GM12875 (cell line): ENCODE results near the gene MED27.

Experiments
- H3K4me3 ChIP-seq: one replicate; pipeline ENCODE4 v1.5.1; 2011; ENCODE audit warnings: low read depth, low read length, control low read depth
- CTCF ChIP-seq: IDR thresholded peaks from 2 replicates; pipeline ENCODE4 v1.5.1; 2011; ENCODE audit warnings: low read depth, mild to moderate bottlenecking, control low read depth, inconsistent platforms, low read length, moderate library complexity, borderline replicate concordance; ENCODE audit not compliant: insufficient read depth

Gene MED27

DNA sequence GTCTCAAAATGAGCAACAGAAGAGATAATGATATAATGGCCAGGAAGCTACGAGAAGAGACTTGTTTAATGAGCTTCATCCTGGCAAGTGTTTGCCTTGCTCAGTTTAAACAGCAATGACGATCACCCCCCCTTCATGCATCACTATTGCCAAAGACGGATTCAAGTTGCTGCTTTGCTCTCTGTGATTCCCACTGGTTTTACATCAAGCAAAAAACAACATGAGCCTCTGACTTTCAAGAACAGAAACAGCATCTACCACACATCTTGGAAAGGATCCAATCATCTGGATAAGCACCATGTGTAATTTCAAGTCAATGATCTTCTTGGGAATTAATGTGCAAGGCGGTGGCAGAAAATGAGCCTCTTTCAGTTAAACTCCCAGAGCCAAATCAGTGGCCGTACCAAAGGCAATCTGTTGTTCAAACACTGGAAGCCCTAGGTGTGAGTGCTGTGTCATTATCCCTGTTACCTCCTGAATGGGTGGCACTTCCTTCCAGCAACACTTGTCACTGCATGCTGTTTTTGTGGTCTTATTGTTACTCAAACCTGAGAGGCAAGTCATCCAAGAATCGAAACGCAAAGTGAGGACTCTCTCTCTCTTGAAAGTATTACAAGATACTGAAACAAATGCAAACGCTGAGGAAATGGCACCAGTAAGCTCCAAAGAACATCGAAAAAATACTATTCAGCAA, 72.8 kb downstream of the MED27 start:
- TF ChIP-seq CTCF, result no peak
- no peak overlapping the region for H3K4me3 ChIP-seq

GRCh38 chr9:132005899-132006298, 73.8 kb downstream of the MED27 start:
- H3K4me3 ChIP-seq, result no peak overlapping the region
- TF ChIP-seq CTCF, result no peak

DNA sequence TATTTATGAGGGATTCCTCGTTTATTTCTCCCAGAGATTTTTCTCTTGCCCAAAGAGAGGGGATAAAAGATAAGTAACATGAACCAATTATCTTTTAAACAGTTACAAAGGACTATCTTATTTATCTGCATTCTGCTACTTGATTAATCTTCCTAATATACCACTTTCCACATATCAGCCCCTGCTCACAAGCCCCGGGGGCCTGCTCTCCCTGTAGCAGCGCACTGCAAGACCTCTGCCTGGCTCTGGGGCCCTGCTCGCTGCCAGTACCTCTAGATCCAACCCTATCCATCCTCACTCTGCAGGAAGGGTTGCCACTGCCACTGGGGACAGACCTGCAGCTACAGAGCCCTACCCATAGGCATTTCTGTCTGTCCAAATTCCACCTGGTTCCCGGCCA, 75.3 kb downstream of the MED27 start:
- H3K4me3 ChIP-seq, result no peak overlapping the region
- TF ChIP-seq CTCF, result no peak

DNA sequence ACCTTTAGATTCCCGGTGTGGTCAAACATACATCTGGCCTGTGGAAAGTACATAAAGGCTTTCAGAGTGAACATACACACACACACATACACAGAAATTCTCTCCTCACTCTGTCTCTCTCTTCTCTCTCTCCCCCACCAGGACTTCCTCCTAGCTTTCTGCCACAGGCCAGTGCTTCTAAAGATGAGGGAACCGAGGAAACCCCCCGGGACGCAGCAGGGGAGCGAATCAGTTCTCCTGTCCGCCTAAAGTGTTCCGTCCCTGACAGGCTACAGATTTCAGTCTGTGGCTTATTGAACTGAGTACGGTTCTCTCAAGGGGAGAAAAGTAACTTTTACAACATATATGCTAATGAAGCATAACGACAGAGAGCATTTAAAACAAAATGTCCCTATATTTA, 75.8 kb downstream of the MED27 start:
- H3K4me3 ChIP-seq, result no peak overlapping the region
- no peak for TF ChIP-seq CTCF

DNA sequence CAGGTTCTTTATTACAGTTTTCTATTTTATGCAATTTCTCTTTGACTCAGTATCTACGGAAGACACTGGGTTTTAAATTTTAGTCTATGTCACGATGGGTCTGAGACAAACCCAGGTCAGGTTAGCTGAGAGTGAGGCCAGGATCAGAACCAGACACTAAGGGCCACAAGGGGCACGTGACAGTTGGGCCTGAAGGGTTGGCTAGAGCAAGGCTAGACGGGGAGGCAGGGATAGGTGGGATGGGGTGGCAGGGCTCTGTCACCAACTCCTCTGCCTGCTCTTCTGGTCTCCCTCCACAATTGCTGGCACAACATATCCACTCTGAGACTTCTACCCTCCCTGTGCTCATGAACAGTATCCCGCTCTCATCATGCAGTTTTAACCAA, 76.4 kb downstream of the MED27 start:
- no peak overlapping the region for H3K4me3 ChIP-seq
- TF ChIP-seq CTCF, result no peak

GRCh38 chr9:132002643-132003318, 76.9 kb downstream of the MED27 start:
- no peak for TF ChIP-seq CTCF
- H3K4me3 ChIP-seq, result no peak overlapping the region

DNA sequence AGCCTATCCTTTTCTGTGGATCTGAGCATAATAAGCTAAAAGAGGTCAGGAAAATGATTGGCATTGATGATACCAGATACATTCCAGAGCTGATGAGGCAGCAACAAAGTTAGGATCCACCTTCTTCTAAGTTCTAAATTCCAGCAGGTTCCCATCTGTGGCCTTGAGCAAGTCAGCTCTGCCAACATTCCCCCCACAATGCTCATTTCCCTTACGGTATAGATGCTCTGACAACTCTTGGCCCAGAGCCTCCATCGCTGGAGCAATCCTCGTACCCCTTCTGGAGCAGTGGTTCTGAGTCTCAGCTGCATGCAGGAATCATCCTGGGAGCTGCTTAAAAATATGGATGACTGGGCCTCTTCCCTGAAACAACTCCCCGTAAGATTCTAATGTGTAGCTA, 78.1 kb downstream of the MED27 start:
- no peak for TF ChIP-seq CTCF
- no peak overlapping the region for H3K4me3 ChIP-seq
